SK-N-SH (cell line): ENCODE measurements around the gene NME3.
A peak's percentile ranks its signal among the peaks of the same experiment; 100 is the strongest.

ENCODE experiments used
- CTCF ChIP-seq: fragments of 200-600 bp; sonication (generic); IDR thresholded peaks from 2 replicates; pipeline ENCODE4 v1.6.1; 2017; ENCODE audit warnings: antibody characterized with exemption, mild to moderate bottlenecking, moderate library complexity
- JUND ChIP-seq: IDR thresholded peaks from 2 replicates; pipeline ENCODE4 v1.4.0; 2012
- MAX ChIP-seq: IDR thresholded peaks from 2 replicates; pipeline ENCODE4 v1.4.0; 2012; ENCODE audit warnings: low read depth
- MXI1 ChIP-seq: IDR thresholded peaks from 2 replicates; pipeline ENCODE4 v1.6.1; 2012; ENCODE audit warnings: mild to moderate bottlenecking, low read depth, low read length, improper control_type of control experiment
- POLR2AphosphoS5 ChIP-seq: IDR thresholded peaks from 2 replicates; pipeline ENCODE4 v1.6.1; 2012; ENCODE audit warnings: low read depth, low read length
- RAD21 ChIP-seq: IDR thresholded peaks from 2 replicates; pipeline ENCODE4 v1.6.1; 2012; ENCODE audit warnings: mild to moderate bottlenecking, low read length
- RXRA ChIP-seq: IDR thresholded peaks from 2 replicates; pipeline ENCODE4 v1.4.0; 2012; ENCODE audit warnings: low read depth, mild to moderate bottlenecking, borderline replicate concordance
- SIN3A ChIP-seq: IDR thresholded peaks from 2 replicates; pipeline ENCODE4 v1.6.1; 2012; ENCODE audit warnings: low read depth, mild to moderate bottlenecking, low read length, moderate library complexity, borderline replicate concordance
- TEAD4 ChIP-seq: IDR thresholded peaks from 2 replicates; pipeline ENCODE4 v1.4.0; 2012; ENCODE audit warnings: mild to moderate bottlenecking, borderline replicate concordance; ENCODE audit not compliant: insufficient read depth
- ZBTB33 ChIP-seq: IDR thresholded peaks from 2 replicates; pipeline ENCODE4 v1.4.0; 2012; ENCODE audit warnings: low read depth, borderline replicate concordance

- no peak for TF ChIP-seq RXRA
- no peak for TF ChIP-seq JUND
- TF ChIP-seq CTCF, result no peak
- TF ChIP-seq POLR2AphosphoS5, result no peak; the same call in 1 of the 2 replicates
- TF ChIP-seq MAX, result peak; percentile 79
- peak; percentile 90 for TF ChIP-seq SIN3A
- TF ChIP-seq MXI1, result peak; percentile 57
- peak; percentile 64; the same call in 1 of the 2 replicates for TF ChIP-seq ZBTB33
- TF ChIP-seq TEAD4, result no peak
- no peak for TF ChIP-seq RAD21
These were observed 11.3 kb upstream of the NME3 start, which contains the start of the genes NUBP2 and SPSB3 for GRCh38 chr16:1782408-1783264.
